CD8-positive, alpha-beta memory T cell (primary cell): ENCODE data around the gene RBCK1. TPM values are rescaled to one million over a fixed set of nuclear protein-coding genes. Genes with fewer than 3 reads are reported as not detected.
A peak's percentile ranks its signal among the peaks of the same experiment; 100 is the strongest.

ENCODE experiments used
- CTCF ChIA-PET: fragments of 350-600 bp; sonication (Branson Sonifier 250); formaldehyde crosslinking; loops from one replicate; lab custom pipeline; 2021; ENCODE audit warnings: antibody characterized with exemption; lab: Charles Lee
- POLR2A ChIA-PET: fragments of 350-600 bp; sonication (Branson Sonifier 250); formaldehyde crosslinking; loops from one replicate; lab custom pipeline; 2021; ENCODE audit warnings: antibody characterized with exemption; lab: Charles Lee
- DNase-seq, 5 donors: peaks; one replicate each; pipeline versions ENCODE4 v3.0.0 to v3.0.0-alpha.2; 2020 to 2022; ENCODE audit warnings: mixed read lengths in 1 of 5
- H3K27ac ChIP-seq: one replicate; pipeline ENCODE4 v1.7.0; 2013; ENCODE audit warnings: low read depth, mild to moderate bottlenecking, low read length, moderate library complexity
- H3K27me3 ChIP-seq: 2 replicates; pipeline ENCODE4 v1.7.0; 2013; ENCODE audit warnings: low read length, mild to moderate bottlenecking; ENCODE audit not compliant: insufficient read depth, poor library complexity, severe bottlenecking
- H3K36me3 ChIP-seq: 2 replicates; pipeline ENCODE4 v1.7.0; 2013; ENCODE audit warnings: mild to moderate bottlenecking, low read length, moderate library complexity; ENCODE audit not compliant: insufficient read depth
- H3K4me1 ChIP-seq: 2 replicates; pipeline ENCODE4 v1.7.0; 2013; ENCODE audit warnings: mild to moderate bottlenecking, low read length, moderate library complexity; ENCODE audit not compliant: insufficient read depth
- H3K4me3 ChIP-seq: 2 replicates; pipeline ENCODE4 v1.7.0; 2013; ENCODE audit warnings: mild to moderate bottlenecking, low read length
- H3K9me3 ChIP-seq: 2 replicates; pipeline ENCODE4 v1.7.0; 2013; ENCODE audit warnings: mild to moderate bottlenecking, low read length
- H3K27ac Mint-ChIP-seq, 8 donors: one replicate each; pipeline ENCODE4 v1.8.0; 2020 to 2021; ENCODE audit warnings: mixed read lengths in 8 of 8, mild to moderate bottlenecking in 6 of 8, inconsistent platforms in 3 of 8, moderate library complexity in 3 of 8
- H3K27me3 Mint-ChIP-seq, 2 donors: one replicate each; pipeline ENCODE4 v1.8.0; 2020 to 2021; ENCODE audit warnings: mixed read lengths in 2 of 2, mild to moderate bottlenecking in 1 of 2, moderate library complexity in 1 of 2
- H3K36me3 Mint-ChIP-seq, 3 donors: one replicate each; pipeline ENCODE4 v1.8.0; 2020 to 2021; ENCODE audit warnings: mixed read lengths in 3 of 3, inconsistent platforms in 1 of 3, mild to moderate bottlenecking in 1 of 3
- H3K4me1 Mint-ChIP-seq, 3 donors: one replicate each; pipeline ENCODE4 v1.8.0; 2020 to 2021; ENCODE audit warnings: mixed read lengths in 3 of 3, inconsistent platforms in 1 of 3, mild to moderate bottlenecking in 1 of 3
- H3K4me3 Mint-ChIP-seq, 7 donors: one replicate each; pipeline ENCODE4 v1.8.0; 2020 to 2021; ENCODE audit warnings: mixed read lengths in 7 of 7, mild to moderate bottlenecking in 6 of 7, moderate library complexity in 4 of 7, inconsistent platforms in 2 of 7
- H3K9me3 Mint-ChIP-seq, 5 donors: one replicate each; pipeline ENCODE4 v1.8.0; 2020 to 2022; ENCODE audit warnings: mixed read lengths in 5 of 5, mild to moderate bottlenecking in 3 of 5, moderate library complexity in 2 of 5, inconsistent platforms in 1 of 5
- polyA plus RNA-seq: library from polyadenylated mRNA; unstranded; fragments of 300-500 nt; fragmentation: Illumina TruSeq; gene quantifications from one replicate; pipeline ENCODE4 v1.2.3, GENCODE V29; 2021
- total RNA-seq, 2 experiments: library from RNA; stranded (reverse); gene quantifications; one replicate each; pipeline ENCODE4 v1.2.3, GENCODE V29; 2021

The RBCK1 gene
- total and polyA plus RNA-seq, 3 experiments from 2014 or later = 83.7 to 95.7 (median 90.5) TPM

DNA sequence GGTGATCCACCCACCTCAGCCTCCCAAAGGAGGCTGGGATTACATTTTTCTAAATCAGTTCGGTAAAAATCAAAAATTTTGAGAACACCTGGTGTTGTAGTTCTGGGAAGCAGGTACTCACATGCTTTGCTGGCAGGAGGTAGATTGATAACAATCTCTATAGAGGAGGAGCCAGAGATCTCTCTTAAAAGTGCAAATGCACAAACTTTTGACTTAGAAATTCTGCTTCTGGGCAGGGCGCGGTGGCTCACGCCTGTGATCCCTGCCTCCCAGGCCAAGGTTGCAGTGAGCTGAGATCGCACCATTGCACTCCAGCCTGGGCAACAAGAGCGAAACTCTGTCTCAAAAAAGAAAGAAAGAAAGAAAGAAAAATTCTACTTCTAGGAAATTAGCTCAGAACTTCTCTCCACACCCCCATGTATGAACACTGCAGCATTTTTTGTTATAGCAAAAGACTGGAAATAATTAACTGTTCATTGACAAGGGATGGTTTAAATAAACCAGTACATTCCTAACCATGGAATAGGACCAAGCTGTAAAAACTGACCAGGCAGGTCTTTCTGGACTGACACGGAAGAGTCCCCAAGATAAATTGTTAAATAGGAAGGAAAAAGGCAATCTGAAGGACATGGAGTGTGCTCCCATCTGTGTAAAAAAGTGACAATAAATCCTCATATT, 41.9 kb upstream of the RBCK1 start:
- ChIA-PET POLR2A (no interaction called here), CTCF (interaction anchor here (1.1 kb wide), 2 partner anchors 13 to 16 kb away, joined by 3 read pairs; no protein-coding TSS in a partner anchor)
- H3K4me1 ChIP-seq = peaks cover 29% of the 10 kb centered on the region
- Mint-ChIP-seq H3K4me1 (peaks cover 0 to 5% (median 3%) of the 10 kb centered on the region in 3 donors), H3K9me3 (no peaks in the 10 kb centered on the region), H3K36me3 (peaks cover 0 to 2% (median 0%) of the 10 kb centered on the region in 3 donors), H3K27ac (peak overlapping the region in 1 of 8 donors; percentile 17), H3K27me3 (peaks cover 3% of the 10 kb centered on the region in 2 donors), H3K4me3 (no peak overlapping the region)
- peak in 1 of 5 donors; percentile 8 for DNase-seq
- no peaks in the 10 kb centered on the region for H3K27me3 ChIP-seq
- no peaks in the 10 kb centered on the region for H3K9me3 ChIP-seq
- H3K36me3 ChIP-seq = no peaks in the 10 kb centered on the region
- no peak overlapping the region for H3K4me3 ChIP-seq
- peak overlapping the region; percentile 51 for H3K27ac ChIP-seq

DNA sequence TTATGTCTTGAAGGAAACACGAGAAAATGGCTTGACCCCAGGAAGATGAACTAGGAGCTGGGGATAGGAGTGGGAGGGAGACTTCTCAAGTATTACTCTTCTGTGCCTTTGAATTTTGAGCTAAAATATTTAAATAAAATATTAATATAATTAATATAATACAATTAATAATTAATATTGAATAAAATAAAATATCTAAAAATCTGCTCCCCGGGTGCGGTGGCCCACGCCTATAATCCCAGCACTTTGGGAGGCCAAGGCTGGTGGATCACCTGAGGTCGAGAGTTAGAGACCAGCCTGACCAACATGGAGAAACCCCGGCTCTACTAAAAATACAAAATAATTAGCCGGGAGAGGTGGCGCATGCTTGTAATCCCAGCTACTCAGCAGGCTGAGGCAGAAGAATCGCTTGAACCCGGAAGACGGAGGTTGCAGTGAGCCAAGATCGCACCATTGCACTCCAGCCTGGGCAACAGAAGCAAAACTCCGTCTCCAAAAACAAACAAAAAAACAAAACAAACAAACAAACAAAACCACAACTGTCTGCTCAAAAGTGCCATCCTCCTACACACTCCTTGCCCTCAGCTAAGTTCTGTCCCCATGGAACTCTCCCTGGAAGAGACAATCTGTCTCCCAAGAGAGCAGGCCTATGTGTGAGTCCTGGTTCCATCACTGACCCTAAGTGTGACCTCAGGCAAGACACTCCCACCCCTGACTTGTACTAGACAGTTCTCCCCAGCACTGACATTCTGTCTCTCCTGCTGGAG, 41.2 kb upstream of the RBCK1 start:
- no peaks in the 10 kb centered on the region for H3K27me3 ChIP-seq
- peak in 1 of 5 donors; percentile 7 for DNase-seq
- H3K9me3 Mint-ChIP-seq = no peaks in the 10 kb centered on the region
- H3K9me3 ChIP-seq = no peaks in the 10 kb centered on the region
- peaks cover 0 to 2% (median 0%) of the 10 kb centered on the region in 3 donors for H3K36me3 Mint-ChIP-seq
- H3K27ac ChIP-seq = peak overlapping the region; percentile 51
- no peak overlapping the region for H3K27ac Mint-ChIP-seq
- peaks cover 30% of the 10 kb centered on the region for H3K4me1 ChIP-seq
- peaks cover 3% of the 10 kb centered on the region in 2 donors for H3K27me3 Mint-ChIP-seq
- no peaks in the 10 kb centered on the region for H3K36me3 ChIP-seq
- H3K4me1 Mint-ChIP-seq = peaks cover 0 to 6% (median 3%) of the 10 kb centered on the region in 3 donors
- POLR2A ChIA-PET = no interaction called here
- H3K4me3 ChIP-seq = no peak overlapping the region
- no peak overlapping the region for H3K4me3 Mint-ChIP-seq
- CTCF ChIA-PET = interaction anchor here (0.7 to 1.1 kb wide), 2 partner anchors 12 to 13 kb away, joined by 3 read pairs; no protein-coding TSS in a partner anchor

- Histone ChIP-seq H3K9me3 (no peaks in the 10 kb centered on the region), H3K27ac (no peak overlapping the region), H3K4me1 (peaks cover 33% of the 10 kb centered on the region), H3K36me3 (no peaks in the 10 kb centered on the region), H3K4me3 (no peak overlapping the region), H3K27me3 (no peaks in the 10 kb centered on the region)
- peak in 1 of 5 donors; percentile 35 for DNase-seq
- Mint-ChIP-seq H3K27me3 (peaks cover 3% of the 10 kb centered on the region in 2 donors), H3K9me3 (no peaks in the 10 kb centered on the region), H3K4me3 (no peak overlapping the region), H3K36me3 (peaks cover 0 to 2% (median 0%) of the 10 kb centered on the region in 3 donors), H3K4me1 (peaks cover 0 to 5% (median under 1%) of the 10 kb centered on the region in 3 donors), H3K27ac (no peak overlapping the region)
- POLR2A ChIA-PET = no interaction called here
- CTCF ChIA-PET = interaction anchor here (0.7 to 1.1 kb wide), 2 partner anchors 13 to 14 kb away, joined by 3 read pairs; no protein-coding TSS in a partner anchor
Measured at GRCh38 chr20:367486-367887, 40.6 kb upstream of the RBCK1 start.

DNA sequence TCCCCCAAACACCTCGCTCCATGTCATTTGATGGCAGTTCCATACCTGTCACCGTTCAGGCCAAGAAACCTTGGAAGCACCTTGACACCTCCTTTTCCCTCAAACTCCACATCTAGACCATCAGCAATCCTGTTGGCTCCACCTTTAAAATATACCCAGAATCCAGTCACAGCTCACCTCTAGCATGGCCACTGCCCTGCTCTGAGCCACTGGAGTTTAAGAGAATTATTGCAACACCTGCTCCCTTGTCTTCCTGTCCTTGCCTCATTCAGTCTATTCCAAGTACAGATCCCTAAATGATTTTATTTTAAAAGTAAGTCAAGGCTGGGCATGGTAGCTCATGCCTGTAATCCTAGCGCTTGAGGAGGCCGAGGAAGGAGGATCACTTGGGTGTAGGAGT, 39.2 kb upstream of the RBCK1 start:
- ChIA-PET CTCF (interaction anchor here (1.4 kb wide), 1 partner anchor 14 kb away, joined by 3 read pairs; no protein-coding TSS in a partner anchor), POLR2A (no interaction called here)
- Histone ChIP-seq H3K9me3 (no peaks in the 10 kb centered on the region), H3K36me3 (no peaks in the 10 kb centered on the region), H3K27ac (no peak overlapping the region), H3K4me1 (peaks cover 38% of the 10 kb centered on the region), H3K4me3 (no peak overlapping the region), H3K27me3 (no peaks in the 10 kb centered on the region)
- H3K4me1 Mint-ChIP-seq = peaks cover 0 to 2% (median 0%) of the 10 kb centered on the region in 3 donors
- no peak overlapping the region for H3K27ac Mint-ChIP-seq
- no peak overlapping the region for H3K4me3 Mint-ChIP-seq
- H3K36me3 Mint-ChIP-seq = peaks cover 0 to 2% (median 0%) of the 10 kb centered on the region in 3 donors
- H3K9me3 Mint-ChIP-seq = no peaks in the 10 kb centered on the region
- DNase-seq = peak in 1 of 5 donors; percentile 10
- H3K27me3 Mint-ChIP-seq = peaks cover 3% of the 10 kb centered on the region in 2 donors

DNA sequence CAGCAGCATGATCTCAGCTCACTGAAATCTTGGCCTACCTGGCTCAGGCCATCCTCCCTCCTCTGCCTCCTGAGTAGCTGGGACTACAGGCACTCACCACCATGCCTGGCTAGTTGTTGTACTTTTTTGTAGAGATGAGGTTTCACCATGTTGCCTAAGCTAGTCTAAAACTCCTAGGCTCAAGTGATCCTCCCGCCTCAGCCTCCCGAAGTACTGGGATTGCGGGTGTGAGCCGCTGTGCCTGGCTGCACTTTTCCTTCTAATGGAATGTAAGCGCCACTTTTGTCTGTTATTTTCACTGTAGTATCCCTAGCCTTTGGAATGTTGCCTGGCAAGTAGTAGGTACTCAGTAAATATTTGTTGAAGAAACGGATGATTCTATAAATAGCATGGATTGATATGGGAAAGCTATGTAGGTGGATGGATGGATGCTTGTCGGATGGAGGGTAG, 37.9 kb upstream of the RBCK1 start:
- Histone ChIP-seq H3K9me3 (no peaks in the 10 kb centered on the region), H3K27me3 (no peaks in the 10 kb centered on the region), H3K27ac (peak overlapping the region; percentile 76), H3K4me3 (no peak overlapping the region), H3K4me1 (peaks cover 35% of the 10 kb centered on the region), H3K36me3 (no peaks in the 10 kb centered on the region)
- ChIA-PET POLR2A (no interaction called here), CTCF (no interaction called here)
- no peak overlapping the region for H3K4me3 Mint-ChIP-seq
- H3K27ac Mint-ChIP-seq = no peak overlapping the region
- peak in 1 of 5 donors; percentile 1 for DNase-seq
- no peaks in the 10 kb centered on the region for H3K9me3 Mint-ChIP-seq
- H3K4me1 Mint-ChIP-seq = peaks cover 0 to 2% (median 0%) of the 10 kb centered on the region in 3 donors
- H3K36me3 Mint-ChIP-seq = peaks cover 0 to 2% (median 0%) of the 10 kb centered on the region in 3 donors
- peaks cover 3% of the 10 kb centered on the region in 2 donors for H3K27me3 Mint-ChIP-seq

GRCh38 chr20:370977-371754, 36.9 kb upstream of the RBCK1 start:
- no peaks in the 10 kb centered on the region for H3K9me3 ChIP-seq
- peaks cover 25% of the 10 kb centered on the region for H3K4me1 ChIP-seq
- peaks cover 0 to 2% (median 0%) of the 10 kb centered on the region in 3 donors for H3K36me3 Mint-ChIP-seq
- no peak overlapping the region for H3K4me3 Mint-ChIP-seq
- DNase-seq = peak in 1 of 5 donors; percentile 37
- H3K9me3 Mint-ChIP-seq = no peaks in the 10 kb centered on the region
- ChIA-PET CTCF (interaction anchor here (1.1 to 2.8 kb wide), 2 partner anchors 16 to 41 kb away, joined by 3 to 6 read pairs; no protein-coding TSS in a partner anchor), POLR2A (no interaction called here)
- H3K4me1 Mint-ChIP-seq = peaks cover 0 to 2% (median 0%) of the 10 kb centered on the region in 3 donors
- H3K27ac Mint-ChIP-seq = peak overlapping the region in 1 of 8 donors; percentile 14
- H3K27me3 Mint-ChIP-seq = peaks cover 3% of the 10 kb centered on the region in 2 donors
- H3K36me3 ChIP-seq = no peaks in the 10 kb centered on the region
- H3K27me3 ChIP-seq = no peaks in the 10 kb centered on the region
- H3K27ac ChIP-seq = peak overlapping the region; percentile 76
- no peak overlapping the region for H3K4me3 ChIP-seq

GRCh38 chr20:371755-372542, 36.1 kb upstream of the RBCK1 start:
- no peak overlapping the region for H3K4me3 ChIP-seq
- ChIA-PET POLR2A (interaction anchor here (0.6 kb wide), 1 partner anchor 176 kb away, joined by 10 read pairs; no protein-coding TSS in a partner anchor), CTCF (interaction anchor here (1.1 to 2.8 kb wide), 2 partner anchors 17 to 42 kb away, joined by 3 to 6 read pairs; no protein-coding TSS in a partner anchor)
- H3K36me3 ChIP-seq = no peaks in the 10 kb centered on the region
- Mint-ChIP-seq H3K4me3 (no peak overlapping the region), H3K27ac (no peak overlapping the region), H3K36me3 (peaks cover 0 to 2% (median 0%) of the 10 kb centered on the region in 3 donors), H3K4me1 (peaks cover 0 to 2% (median 0%) of the 10 kb centered on the region in 3 donors), H3K9me3 (no peaks in the 10 kb centered on the region), H3K27me3 (peaks cover 3% of the 10 kb centered on the region in 2 donors)
- DNase-seq = peak in 1 of 5 donors; percentile 18
- peak overlapping the region; percentile 76 for H3K27ac ChIP-seq
- peaks cover 21% of the 10 kb centered on the region for H3K4me1 ChIP-seq
- H3K9me3 ChIP-seq = no peaks in the 10 kb centered on the region
- no peaks in the 10 kb centered on the region for H3K27me3 ChIP-seq
